PFSK-1 (cell line): ENCODE results near the gene ASCC1.

Source experiments
- POLR2AphosphoS5 ChIP-seq: IDR thresholded peaks from 2 replicates; pipeline ENCODE4 v1.6.1; 2012; ENCODE audit warnings: low read depth, mild to moderate bottlenecking, control low read depth, low read length, moderate library complexity
- REST ChIP-seq, 2 experiments: IDR thresholded peaks; 2 replicates each; pipeline versions ENCODE4 v1.6.1 to v1.8.0; 2011 to 2012; ENCODE audit warnings: low read depth in 2 of 2, low read length in 2 of 2, control low read depth in 1 of 2, inconsistent platforms in 1 of 2, mild to moderate bottlenecking in 1 of 2, moderate library complexity in 1 of 2; ENCODE audit not compliant: insufficient read depth in 1 of 2
- SIN3A ChIP-seq: IDR thresholded peaks from 2 replicates; pipeline ENCODE4 v1.6.1; 2012; ENCODE audit warnings: mild to moderate bottlenecking, low read length, moderate library complexity, borderline replicate concordance; ENCODE audit not compliant: insufficient read depth
- TAF1 ChIP-seq: IDR thresholded peaks from 2 replicates; pipeline ENCODE4 v1.6.1; 2012; ENCODE audit warnings: low read length, control low read depth, borderline replicate concordance; ENCODE audit not compliant: insufficient read depth

GRCh38 chr10:72228318-72228751, 12.3 kb upstream of the ASCC1 start:
- TF ChIP-seq TAF1 (no peak), SIN3A (no peak), REST (IDR thresholded peaks at IDR 0.05; ENCODE audit: insufficient read depth in 1 of 2, low read depth in 2 of 2, low read length in 2 of 2) (no peak), POLR2AphosphoS5 (no peak)
